Measurements from ENCODE around the gene ALS2CL.
"Not testable (repeated sequence)": the region's sequence is repeated elsewhere in the genome, so short reads cannot be mapped to it uniquely, and the experiment has no call there.

ALS2CL gene, protein sequence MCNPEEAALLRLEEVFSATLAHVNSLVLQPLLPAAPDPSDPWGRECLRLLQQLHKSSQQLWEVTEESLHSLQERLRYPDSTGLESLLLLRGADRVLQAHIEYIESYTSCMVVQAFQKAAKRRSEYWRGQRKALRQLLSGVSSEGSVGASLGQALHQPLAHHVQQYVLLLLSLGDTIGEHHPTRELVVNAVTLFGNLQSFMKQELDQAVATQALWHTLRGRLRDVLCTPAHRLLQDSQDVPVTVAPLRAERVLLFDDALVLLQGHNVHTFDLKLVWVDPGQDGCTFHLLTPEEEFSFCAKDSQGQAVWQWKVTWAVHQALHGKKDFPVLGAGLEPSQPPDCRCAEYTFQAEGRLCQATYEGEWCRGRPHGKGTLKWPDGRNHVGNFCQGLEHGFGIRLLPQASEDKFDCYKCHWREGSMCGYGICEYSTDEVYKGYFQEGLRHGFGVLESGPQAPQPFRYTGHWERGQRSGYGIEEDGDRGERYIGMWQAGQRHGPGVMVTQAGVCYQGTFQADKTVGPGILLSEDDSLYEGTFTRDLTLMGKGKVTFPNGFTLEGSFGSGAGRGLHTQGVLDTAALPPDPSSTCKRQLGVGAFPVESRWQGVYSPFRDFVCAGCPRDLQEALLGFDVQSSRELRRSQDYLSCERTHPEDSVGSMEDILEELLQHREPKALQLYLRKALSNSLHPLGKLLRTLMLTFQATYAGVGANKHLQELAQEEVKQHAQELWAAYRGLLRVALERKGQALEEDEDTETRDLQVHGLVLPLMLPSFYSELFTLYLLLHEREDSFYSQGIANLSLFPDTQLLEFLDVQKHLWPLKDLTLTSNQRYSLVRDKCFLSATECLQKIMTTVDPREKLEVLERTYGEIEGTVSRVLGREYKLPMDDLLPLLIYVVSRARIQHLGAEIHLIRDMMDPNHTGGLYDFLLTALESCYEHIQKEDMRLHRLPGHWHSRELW

DNA sequence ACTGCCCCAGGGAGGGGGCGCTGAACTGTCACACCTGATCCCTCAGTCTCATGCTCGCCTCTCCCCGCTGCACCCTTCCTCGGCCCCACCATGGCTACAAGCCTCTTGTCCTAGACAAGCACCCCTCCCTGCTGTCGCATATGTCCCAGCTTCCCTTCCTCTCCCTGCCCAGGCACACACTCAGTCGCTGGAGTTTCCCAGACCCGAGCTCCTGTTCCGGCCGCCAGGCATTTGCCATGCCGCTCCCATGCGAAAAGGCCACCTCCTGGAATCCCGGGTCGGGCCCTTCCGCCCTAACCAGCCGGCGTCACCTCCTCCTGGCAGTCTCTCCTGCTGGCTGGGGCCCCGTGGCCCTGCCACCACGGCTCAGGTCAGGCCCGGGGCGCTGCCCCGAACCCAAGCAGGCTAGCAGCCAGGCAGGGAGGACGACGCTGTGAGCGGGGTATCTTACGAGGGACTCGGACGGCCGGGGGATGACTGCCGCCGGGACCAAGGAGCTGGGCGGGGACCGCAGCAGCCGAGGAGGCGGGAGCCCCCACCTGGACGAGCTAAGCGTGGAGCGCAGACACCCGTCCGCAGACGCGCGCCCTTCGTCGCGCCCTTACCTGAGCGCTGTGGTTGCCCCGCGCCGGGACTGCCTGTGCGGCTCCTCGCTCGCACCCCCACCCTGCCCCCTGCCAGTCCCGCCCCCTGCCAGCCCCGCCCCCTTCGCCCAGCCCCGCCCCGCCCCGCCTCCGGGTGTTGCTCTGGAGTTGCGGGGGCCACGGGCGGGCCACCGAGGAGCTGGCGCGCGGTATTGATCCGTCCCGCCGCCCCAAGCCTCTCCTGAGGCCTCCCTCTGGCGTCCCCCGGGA lies at the start of gene ALS2CL:
Gene ALS2CL (minus strand): TSS at position 642 of the 854 bp plus-strand sequence. CDS start 4,239 bp downstream, outside the sequence.
- peak in 1 of 3 experiments; percentile 17 for DNase-seq

DNA sequence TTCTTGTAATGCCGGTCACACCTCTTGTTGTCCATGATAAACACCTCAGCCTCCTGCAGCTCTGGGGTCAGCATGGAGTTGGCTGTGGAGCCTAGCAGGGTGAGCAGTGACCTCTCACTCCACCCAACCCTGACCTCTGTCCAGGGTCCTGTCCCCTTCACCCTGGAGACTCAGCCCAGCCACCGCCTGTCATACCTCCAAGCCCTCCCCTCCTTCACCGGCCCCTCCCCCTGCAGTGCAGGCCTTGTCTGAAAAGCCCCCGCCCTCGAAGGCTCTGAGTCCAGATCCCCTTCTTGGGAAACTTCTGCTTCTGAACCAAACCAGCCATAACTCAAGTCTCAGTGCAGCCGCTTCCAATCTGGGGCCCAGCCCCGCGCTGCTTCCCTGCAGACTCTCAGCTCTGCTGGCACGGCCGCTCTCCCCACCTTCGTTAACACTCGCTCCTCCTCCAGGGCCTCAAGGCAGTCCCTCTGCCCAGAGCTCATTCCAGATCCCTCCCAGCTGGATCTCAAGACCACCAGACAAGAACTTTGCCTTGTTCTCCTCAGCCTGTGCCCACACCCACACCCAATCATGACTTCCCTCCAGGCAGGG lies 49.6 kb upstream of the ALS2CL start:
- DNase-seq = no peak

DNA sequence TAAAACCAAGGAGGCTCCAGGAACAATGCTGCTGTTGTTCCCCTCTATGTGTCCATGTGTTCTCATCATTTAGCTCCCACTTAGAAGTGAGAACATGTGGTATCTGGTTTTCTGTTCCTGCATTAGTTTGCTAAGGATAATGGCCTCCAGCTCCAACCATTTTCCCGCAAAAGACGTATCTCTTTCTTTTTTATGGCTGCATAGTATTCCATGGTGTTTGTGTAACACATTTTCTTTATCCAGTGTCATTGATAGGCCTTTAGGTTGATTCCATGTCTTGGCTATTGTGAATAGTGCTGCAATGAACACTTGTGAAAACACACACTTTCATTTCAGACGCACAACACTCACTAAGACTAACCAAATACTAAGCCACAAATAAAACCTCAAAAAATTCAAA lies 46.1 kb upstream of the ALS2CL start:
- not testable (repeated sequence) for DNase-seq

DNA sequence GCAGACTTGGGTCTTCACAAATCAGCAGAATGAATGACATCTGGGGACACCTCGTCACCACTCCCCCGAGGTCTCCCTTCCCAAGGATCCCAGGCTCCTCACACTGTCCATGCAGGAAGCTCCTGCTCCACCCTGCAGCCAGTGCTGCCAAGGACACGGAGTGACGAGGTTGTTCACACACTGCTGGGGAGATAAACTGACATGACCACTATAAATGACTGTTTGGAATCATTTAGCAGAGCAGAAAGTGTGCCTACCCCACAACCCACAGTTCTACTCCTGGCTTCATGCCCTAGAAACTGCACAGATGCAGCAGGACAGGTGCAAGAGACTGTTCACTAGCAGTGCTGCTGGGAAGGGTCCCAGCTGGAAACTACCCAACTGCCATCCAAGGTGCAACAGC lies 43.9 kb upstream of the ALS2CL start:
- DNase-seq = peak in 1 of 3 experiments; percentile 2

DNA sequence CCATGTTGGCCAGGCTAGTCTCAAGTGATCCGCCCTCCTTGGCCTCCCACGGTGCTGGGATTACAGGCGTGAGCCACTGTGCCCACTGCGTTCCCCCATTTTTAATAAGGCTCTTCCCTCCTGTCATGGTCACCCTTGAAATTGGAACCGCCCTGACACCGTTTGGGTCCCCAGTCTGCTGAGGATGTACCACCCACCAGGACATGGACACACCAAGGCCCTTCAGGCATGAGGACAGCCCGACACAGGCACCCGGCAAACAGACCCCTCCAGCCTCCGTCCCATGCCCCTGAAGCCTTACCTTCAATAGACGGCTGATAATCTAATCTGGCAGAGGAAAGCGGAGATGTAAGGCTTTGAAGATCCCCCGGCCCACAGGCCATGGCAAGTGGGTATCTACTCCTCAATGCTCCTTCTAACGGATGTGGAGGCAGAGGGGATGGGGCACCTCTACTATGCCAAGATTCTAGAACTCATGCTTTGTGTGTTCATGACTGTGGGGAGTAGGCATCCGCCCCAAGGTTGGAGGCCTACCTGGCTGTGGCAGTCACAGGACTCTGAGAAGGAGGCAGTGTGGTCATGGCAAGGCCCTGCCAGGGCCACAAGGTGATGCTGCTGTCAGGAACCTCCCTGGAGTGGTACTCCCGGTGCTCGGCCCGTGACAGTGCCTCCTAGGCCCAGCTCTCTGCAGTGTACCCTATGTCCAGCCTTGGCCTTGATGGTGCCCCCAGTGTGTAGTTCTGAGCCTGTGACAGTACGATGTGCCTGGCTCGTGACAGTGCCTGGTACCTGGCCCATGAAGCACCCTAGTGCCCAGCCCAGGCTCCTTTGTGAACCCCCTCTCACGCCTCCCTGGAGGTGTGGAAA lies 42.8 kb upstream of the ALS2CL start:
- no peak for DNase-seq

DNA sequence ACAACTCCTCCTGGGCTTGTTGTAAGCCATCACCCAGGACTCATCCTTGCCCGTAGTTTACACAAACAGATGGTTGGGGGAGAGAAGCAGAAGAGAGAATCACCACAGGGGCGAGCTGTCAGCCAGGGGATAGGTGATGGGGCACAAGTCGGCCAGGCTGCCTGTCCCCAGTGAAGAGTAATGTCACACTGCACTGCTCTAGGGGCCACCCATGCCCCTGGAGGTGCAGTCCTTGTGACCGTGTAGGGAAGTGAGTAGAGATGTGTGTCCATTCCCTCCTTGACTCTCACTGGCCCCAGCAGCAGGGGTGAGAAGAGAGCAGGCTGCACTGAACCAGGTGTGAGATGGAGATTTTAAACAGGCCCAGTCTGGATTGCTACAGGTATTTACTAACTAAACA lies 41.3 kb upstream of the ALS2CL start:
- no peak for DNase-seq

DNA sequence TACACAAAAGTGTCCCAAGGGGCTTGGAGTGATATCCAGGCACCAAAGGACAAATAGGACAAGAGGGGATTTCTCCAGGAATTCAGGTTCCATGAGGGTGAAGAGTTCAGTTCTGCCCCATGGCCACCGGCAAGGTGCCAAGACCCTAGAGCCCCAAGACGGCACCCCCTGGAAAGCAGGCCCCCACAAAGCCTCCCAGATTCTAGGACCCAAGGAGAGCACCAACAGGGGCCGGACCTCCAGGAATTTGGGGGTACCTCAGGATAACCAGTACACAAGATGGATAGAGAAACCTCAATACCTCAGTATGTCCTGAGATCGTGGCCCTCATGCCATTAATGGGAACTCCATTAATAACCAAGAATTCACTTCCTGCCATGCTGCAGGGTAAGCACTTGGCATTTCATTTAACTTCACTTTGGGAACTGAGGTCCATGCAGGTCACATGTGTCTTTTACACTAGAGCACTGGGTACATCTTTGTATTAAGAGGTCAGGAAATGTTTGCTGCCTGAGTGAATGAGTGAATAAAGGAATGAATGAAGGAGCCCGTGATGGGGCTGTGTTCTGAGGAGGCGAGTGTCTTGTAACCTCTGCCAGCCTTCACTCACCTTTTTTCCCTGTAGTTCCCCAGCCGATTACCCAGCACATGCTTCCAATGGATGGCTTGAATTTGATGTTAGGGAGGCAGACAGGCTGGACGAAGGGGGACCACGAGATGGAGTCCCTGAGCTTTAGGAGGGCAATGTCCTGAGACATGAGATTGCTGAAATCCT lies 39.7 kb upstream of the ALS2CL start:
- no peak for DNase-seq

DNA sequence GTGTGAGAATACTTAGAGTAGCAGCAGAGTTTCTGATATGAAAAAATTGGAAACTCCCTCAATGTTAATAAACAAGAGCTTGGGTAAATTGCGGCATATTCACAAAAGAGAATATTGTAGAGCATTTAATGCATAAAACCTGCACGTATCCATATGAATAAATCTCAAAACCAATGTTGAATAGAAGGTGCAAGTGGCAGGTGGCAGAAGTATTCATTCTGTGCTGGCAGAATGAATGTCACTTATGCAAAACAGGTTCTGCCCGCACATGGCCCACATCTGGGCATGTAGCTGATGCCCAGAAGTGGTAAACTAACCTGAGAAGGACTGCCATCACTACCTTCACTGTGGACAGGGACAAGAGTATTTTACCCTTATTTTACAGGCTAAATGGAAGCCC lies 38.3 kb upstream of the ALS2CL start:
- DNase-seq = peak in 1 of 3 experiments; percentile 34

DNA sequence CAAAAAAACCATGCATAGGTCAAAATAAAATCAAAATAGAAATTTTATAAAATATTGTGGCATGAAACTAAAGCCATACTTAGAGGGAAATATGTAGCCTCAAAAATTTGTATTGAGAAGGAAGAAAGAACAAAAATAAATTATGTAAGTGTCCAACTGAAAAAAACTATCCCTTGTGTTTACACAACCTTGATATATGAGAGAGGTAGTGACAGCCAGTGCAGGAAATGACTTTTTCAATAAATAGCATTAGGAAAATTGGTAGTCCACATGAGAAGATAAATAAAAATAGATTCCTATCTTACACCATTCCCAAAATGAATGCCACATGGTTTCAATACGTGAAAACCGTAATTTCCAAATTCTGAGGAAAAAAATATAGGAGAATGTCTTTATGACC lies 37.3 kb upstream of the ALS2CL start:
- DNase-seq = peak in 1 of 3 experiments; percentile 53

DNA sequence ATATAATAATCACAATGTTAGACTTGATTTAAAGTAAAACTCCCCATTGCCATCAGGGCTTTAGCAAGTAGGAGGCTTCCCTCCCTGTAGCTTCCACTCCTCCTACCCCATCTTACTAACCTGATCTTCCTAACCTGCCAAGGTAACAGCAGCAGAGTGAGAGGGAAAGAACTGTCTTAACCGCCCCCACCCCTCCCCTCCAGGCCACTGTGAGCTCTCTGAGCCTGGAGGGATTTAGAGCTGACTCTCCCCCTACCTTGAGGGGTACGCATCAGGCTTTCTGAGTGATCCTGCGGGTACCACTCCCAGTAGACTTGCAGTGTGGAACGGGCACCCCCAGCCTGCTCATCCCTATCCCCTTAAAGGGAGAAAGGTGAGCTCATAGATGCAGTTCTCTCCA lies 35.6 kb upstream of the ALS2CL start:
- DNase-seq = no peak

DNA sequence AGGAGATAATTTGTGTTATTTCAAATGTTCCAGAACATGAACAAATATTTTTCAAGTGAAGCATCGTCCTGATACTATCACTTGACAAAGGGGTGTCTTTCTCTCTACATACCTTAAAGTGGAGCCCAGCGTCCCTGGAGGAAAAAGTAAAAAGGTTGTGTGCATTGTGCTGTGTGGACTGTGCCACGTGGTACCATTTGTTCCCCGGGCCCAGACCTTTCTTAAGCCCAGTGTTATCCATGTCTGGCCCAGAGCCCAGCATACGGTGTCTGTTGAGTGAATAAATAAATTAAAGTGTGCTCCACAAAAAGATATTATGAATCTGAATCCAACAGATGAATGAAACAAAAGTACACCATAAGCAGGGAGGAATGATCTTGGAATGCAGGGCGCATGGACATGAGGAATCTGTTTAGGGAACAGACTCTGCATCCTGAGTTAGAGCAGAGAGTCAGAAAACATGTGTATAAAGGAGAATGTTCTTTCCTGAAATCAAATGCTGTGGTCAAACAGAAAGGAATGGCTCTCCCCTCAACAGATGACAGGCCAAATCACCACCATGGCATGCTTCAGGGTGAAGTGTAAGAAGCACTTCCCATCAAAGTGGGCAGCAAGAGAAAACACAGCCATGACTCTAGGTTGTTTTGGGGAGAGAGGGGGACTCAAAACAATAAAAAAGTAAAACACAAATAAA lies 32.3 kb upstream of the ALS2CL start:
- peak in 2 of 3 experiments; percentile 2 to 47 for DNase-seq

DNA sequence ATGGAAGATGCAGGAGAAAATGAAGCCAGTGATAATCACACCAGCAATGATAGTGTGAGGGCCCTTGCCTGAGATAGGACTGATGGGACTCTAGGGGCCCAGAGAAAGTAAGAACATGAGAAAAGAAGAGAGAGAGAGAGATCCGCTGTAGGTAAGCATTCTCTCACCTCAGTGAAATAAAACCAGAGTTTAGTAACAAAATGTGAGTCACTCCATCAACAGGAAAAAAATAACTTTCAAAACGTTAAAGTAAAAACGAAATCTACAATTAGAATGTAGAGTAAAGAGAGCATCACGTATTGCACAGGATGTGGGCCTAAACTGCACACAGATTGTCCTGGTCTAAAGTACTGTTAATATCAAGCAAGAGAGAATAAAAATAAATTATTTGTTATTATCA lies 30.9 kb upstream of the ALS2CL start:
- no peak for DNase-seq

DNA sequence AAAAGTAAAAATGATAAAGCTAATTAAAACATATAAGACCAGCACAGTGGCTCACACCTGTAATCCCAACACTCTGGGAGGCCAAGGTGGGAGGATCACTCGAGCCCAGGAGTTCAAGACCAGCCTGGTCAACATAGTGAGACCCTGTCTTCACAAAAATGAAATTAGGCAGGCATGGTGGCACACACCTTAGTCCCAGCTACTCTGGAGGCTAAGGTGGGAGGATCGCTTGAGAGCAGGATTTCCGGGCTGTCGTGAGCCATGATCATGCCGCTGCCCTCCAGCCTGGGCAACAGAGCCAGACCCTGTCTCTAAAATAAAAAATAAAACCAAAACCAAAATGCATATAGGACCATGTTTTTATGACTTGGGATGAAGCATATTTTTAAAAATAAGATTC lies 29.0 kb upstream of the ALS2CL start:
- no peak for DNase-seq

DNA sequence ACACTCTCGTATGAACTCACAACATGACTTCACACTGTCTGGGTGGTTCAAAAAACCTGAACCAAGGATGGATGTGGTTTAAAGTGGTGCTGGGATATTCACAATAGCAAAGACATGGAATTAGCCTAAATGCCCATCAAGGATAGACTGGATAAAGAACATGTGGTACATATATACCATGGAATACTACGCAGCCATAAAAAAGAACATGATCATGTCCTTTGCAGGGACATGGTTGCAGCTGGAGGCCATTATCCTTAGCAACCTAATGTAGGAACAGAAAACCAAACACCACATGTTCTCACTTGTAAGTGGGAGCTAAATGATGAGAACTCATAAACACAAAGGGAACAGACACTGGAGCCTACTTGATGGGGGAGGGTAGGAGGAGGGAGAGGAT lies 27.5 kb upstream of the ALS2CL start:
- peak in 1 of 3 experiments; percentile 62 for DNase-seq

DNA sequence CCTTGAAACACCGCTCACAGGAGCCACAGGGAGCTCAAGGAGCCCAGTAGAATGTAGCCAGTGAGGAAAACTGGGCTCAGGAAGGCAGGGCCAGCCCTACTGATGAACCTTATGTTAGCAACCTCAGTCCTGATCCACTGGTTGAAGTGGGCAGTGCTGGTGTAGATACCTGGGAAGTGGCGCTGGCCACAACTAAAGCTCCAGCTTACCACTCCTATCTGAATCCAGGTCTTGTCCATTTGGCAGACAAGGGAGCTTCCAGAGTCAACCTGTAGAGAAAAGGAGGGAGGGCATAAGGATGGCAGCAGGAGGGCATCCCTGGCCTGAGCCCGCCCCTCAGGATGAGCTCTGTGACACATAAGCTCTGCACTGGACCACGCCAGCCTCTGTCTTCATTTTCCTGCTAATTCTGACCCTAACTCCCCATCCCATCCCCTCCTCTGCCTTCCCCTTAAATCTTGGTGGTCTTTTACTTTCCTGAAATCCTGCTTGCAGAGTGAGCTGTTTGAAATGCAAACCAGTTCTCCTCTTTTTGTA lies 26.3 kb upstream of the ALS2CL start:
- DNase-seq = no peak

DNA sequence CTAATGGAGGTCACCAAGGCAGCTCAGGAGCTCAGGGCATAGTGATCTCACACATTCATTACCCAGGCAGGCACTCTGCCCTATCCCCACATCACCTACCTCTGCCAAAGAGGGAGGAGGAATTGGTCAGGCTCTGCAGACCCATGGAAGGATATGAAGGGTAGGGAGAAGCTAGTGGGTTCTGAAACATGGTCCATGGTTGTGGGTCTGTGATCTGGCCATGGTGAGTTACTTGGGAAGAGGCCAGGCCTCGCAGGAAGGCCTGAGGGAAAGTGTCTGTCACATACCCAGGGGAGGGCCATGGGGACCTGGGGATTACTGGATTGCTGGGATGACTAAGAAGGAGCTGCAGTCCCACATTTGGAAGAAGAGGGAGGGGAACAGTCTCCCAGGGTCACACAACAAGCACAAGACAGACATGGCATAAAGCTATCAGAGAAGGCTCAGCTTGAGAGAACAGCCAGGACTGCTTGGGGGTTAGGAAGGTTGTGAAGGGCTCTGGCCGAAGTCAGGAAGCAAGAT lies 25.6 kb upstream of the ALS2CL start:
- DNase-seq = no peak

DNA sequence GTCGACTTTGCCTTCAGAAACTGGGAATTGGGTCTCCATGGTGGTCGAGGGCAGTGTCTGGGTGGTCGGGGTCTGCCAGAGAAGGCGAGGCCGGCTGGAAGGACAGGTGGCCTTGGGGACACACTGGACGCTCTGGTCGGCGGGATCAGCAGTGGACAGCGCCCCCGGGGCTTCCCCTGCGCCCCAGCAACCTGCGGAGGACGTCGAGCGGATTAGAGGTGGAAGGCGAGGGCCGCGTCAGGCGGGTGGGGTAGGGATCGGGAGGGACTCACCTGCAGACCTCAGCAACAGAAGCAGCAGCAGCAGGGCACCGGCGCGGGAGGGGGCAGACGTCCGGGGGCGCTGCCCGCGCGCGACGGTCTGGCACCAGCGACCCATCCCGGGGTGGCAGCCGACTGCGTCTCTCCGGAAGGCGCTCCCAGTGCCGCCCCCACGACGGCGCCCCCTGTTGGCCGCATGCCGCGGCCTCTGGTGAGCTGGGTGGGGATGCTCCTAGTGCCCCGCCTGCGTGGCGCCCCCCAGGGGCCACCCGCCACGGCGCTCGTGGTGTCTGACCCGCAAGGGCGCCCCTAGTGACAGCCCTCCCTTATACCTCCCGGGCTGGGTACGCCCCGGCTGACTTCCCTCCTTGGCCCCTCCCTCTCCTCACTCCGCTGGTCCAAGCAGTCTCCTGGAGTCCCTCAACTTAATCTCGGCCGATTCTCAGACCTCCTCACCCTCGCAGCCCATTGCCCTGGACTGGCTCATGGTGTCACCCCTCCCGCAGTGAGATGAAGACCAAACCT lies 24.2 kb upstream of the ALS2CL start, which contains the start of gene PRSS50:
Gene PRSS50 (minus strand): TSS at position 423 of the 785 bp plus-strand sequence. CDS start 45 bp downstream, at position 378.
- DNase-seq = no peak

Data from NCI-H1417 (cell line).